ENCODE measurements around the gene NQO2. TPM values are rescaled to one million over a fixed set of nuclear protein-coding genes. Genes with fewer than 3 reads are reported as not detected.
A peak's percentile ranks its signal among the peaks of the same experiment; 100 is the strongest.
"Not testable (repeated sequence)": the region's sequence is repeated elsewhere in the genome, so short reads cannot be mapped to it uniquely, and the experiment has no call there.

Gene NQO2
- total and polyA plus RNA-seq, 2 of the 13 experiments (the other 11 are each of a cell fraction or from before 2014, with no cell fraction given), result 32.2 to 56.5 TPM

DNA sequence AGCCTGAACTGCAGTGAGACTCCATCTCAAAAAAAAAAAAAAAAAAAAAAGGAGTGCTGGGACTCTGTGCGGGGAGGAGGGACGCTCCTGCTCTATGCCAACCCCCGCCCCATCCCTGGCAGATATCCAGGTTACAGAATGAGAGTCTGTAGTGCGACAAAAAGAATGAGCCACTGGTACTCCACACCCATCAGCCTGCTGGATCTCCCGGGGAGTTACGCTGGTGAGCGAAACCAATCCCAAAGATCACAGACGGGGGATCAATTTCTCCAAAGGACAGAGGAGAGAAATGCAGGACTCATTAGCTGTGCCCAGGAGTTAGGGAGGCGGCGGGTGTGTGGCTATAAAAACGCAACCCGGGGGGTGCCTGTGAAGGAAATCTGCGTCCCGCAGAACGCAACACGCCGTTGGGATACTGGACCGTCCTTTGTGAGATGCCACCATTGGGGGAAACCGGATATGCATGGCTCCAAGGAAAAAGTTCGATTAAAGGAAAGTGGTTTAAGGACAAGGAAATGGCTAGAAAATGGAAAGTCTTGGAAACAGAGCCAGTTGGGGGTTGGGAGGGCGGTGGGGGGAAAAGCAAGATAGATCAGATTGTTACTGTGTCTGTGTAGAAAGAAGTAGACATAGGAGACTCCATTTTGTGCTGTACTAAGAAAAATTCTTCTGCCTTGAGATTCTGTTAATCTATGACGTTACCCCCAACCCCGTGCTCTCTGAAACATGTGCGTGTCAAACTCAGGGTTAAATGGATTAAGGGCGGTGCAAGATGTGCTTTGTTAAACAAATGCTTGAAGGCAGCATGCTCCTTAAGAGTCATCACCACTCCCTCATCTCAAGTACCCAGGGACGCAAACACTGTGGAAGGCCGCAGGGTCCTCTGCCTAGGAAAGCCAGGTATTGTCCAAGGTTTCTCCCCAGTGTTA lies 54.8 kb downstream of the NQO2 start:
- TSS peak; percentile 67 for BruUV-seq (replicated peaks)
- H3K36me3 ChIP-seq (replicated peaks in 1 of 2; ENCODE audit: control insufficient read depth in 1 of 2, insufficient read depth in 2 of 2, low read length in 2 of 2); ATAC-seq: not testable (repeated sequence)

DNA sequence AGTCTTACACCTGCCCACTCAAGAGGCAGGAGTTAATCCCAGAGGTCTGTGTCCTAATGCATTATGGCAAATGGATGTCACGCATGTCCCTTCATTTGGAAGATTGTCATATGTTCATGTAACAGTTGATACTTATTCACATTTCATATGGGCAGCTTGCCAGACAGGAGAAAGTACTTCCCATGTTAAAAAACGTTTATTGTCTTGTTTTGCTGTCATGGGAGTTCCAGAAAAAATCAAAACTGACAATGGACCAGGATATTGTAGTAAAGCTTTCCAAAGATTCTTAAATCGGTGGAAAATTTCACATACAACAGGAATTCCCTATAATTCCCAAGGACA lies 55.4 kb downstream of the NQO2 start:
- intact Hi-C loops (cut with micrococcal nuclease; ENCODE audit: unreplicated experiment), result loop anchor here (5.0 to 10.0 kb wide), 3 partner anchors 103 to 1460 kb away; no protein-coding TSS in a partner anchor
- H3K9ac ChIP-seq (ENCODE audit: insufficient read depth, low read depth, low read length); in situ Hi-C loops (cut with HindIII; ENCODE audit: extremely low pct_ligation_motif_present, low pct_unique_long_range_greater_than_20kb); FAIRE-seq; H4K20me1 ChIP-seq (ENCODE audit: insufficient read depth, low read length); POLR2A ChIA-PET; DNase-seq (ENCODE audit: low spot score); H3K9me3 ChIP-seq (ENCODE audit: low read length); BruUV-seq (replicated peaks); H3K36me3 ChIP-seq (replicated peaks in 1 of 2; ENCODE audit: control insufficient read depth in 1 of 2, insufficient read depth in 2 of 2, low read length in 2 of 2); H3K79me2 ChIP-seq (ENCODE audit: insufficient read depth, low read length); H2AFZ ChIP-seq (ENCODE audit: low read length); H3K27ac ChIP-seq (ENCODE audit: extremely low read length, insufficient read depth, low read length); ATAC-seq: not testable (repeated sequence)
- Histone ChIP-seq H3K4me3 (replicated peaks in 1 of 3; ENCODE audit: insufficient read depth in 1 of 3, low read depth in 2 of 3, low read length in 3 of 3) (peak overlapping the region in 1 of 3 experiments; percentile 54; a peak in 1 of 6 replicates), H3K4me1 (ENCODE audit: insufficient read depth, low read length) (peaks cover 46% of the 10 kb centered on the region), H3K4me2 (ENCODE audit: low read depth, low read length) (peak overlapping the region; percentile 88), H3K27me3 (ENCODE audit: control insufficient read depth in 1 of 2, insufficient read depth in 2 of 2, low read length in 2 of 2) (peaks cover 0 to 15% of the 10 kb centered on the region in 2 experiments; a peak in 1 of 5 replicates)
- CTCF ChIA-PET (ENCODE audit: low intra/inter-chr PET ratio, low total read pairs), result interaction anchor here (1.0 to 2.4 kb wide), 3 partner anchors 56 to 102 kb away, joined by 3 to 22 read pairs (median 8); no protein-coding TSS in a partner anchor
- 22% methylated on average over 3 of the region's 3 CpGs for WGBS (ENCODE audit: low lambda C conversion rate)

More for the DNA sequence above, 54.8 kb downstream of the NQO2 start:
- Histone ChIP-seq H3K4me2 (ENCODE audit: low read depth, low read length) (peak overlapping the region; percentile 88), H3K27me3 (ENCODE audit: control insufficient read depth in 1 of 2, insufficient read depth in 2 of 2, low read length in 2 of 2) (peaks cover 0 to 19% of the 10 kb centered on the region in 2 experiments; a peak in 2 of 5 replicates), H3K4me3 (replicated peaks in 1 of 3; ENCODE audit: insufficient read depth in 1 of 3, low read depth in 2 of 3, low read length in 3 of 3) (peak overlapping the region; percentile 57 to 80 (median 72); a peak in 4 of 6 replicates), H3K4me1 (ENCODE audit: insufficient read depth, low read length) (peaks cover 46% of the 10 kb centered on the region), H3K9ac (ENCODE audit: insufficient read depth, low read depth, low read length) (peak overlapping the region; percentile 13; the same call in 1 of the 2 replicates)
- in situ Hi-C loops (cut with HindIII; ENCODE audit: extremely low pct_ligation_motif_present, low pct_unique_long_range_greater_than_20kb) (loop anchor here (5.0 kb wide), 2 partner anchors 57 to 102 kb away; partner anchors contain the start of gene NQO2), intact Hi-C loops (cut with micrococcal nuclease; ENCODE audit: unreplicated experiment) (loop anchor here (5.0 to 10.0 kb wide), 3 partner anchors 102 to 1460 kb away; no protein-coding TSS in a partner anchor)
- not testable (repeated sequence) for FAIRE-seq; H3K9me3 ChIP-seq (ENCODE audit: low read length); H3K27ac ChIP-seq (ENCODE audit: extremely low read length, insufficient read depth, low read length); H4K20me1 ChIP-seq (ENCODE audit: insufficient read depth, low read length); DNase-seq (ENCODE audit: low spot score); H3K79me2 ChIP-seq (ENCODE audit: insufficient read depth, low read length); H2AFZ ChIP-seq (ENCODE audit: low read length)
- TF ChIP-seq ZNF350 (CRISPR knock-in tag; IDR thresholded peaks at IDR 0.05; ENCODE audit: borderline replicate concordance, low read depth) (0 out of 2 replicates have a peak, but pooled peaks have one; percentile 1), ZNF563 (CRISPR knock-in tag; IDR thresholded peaks at IDR 0.05) (0 out of 2 replicates have a peak, but pooled peaks have one; percentile 5), CHD4 (IDR thresholded peaks at IDR 0.05; ENCODE audit: borderline replicate concordance, low read length) (0 out of 2 replicates have a peak, but pooled peaks have one; percentile 71), EHMT2 (IDR thresholded peaks at IDR 0.05; ENCODE audit: borderline replicate concordance, low read depth, low read length) (peak; percentile 81; the same call in 1 of the 2 replicates), ZNF652 (CRISPR knock-in tag; IDR thresholded peaks at IDR 0.05; ENCODE audit: borderline replicate concordance, low read depth) (peak; percentile 43; the same call in 1 of the 2 replicates)
- TF ChIP-seq, protein P1, sequence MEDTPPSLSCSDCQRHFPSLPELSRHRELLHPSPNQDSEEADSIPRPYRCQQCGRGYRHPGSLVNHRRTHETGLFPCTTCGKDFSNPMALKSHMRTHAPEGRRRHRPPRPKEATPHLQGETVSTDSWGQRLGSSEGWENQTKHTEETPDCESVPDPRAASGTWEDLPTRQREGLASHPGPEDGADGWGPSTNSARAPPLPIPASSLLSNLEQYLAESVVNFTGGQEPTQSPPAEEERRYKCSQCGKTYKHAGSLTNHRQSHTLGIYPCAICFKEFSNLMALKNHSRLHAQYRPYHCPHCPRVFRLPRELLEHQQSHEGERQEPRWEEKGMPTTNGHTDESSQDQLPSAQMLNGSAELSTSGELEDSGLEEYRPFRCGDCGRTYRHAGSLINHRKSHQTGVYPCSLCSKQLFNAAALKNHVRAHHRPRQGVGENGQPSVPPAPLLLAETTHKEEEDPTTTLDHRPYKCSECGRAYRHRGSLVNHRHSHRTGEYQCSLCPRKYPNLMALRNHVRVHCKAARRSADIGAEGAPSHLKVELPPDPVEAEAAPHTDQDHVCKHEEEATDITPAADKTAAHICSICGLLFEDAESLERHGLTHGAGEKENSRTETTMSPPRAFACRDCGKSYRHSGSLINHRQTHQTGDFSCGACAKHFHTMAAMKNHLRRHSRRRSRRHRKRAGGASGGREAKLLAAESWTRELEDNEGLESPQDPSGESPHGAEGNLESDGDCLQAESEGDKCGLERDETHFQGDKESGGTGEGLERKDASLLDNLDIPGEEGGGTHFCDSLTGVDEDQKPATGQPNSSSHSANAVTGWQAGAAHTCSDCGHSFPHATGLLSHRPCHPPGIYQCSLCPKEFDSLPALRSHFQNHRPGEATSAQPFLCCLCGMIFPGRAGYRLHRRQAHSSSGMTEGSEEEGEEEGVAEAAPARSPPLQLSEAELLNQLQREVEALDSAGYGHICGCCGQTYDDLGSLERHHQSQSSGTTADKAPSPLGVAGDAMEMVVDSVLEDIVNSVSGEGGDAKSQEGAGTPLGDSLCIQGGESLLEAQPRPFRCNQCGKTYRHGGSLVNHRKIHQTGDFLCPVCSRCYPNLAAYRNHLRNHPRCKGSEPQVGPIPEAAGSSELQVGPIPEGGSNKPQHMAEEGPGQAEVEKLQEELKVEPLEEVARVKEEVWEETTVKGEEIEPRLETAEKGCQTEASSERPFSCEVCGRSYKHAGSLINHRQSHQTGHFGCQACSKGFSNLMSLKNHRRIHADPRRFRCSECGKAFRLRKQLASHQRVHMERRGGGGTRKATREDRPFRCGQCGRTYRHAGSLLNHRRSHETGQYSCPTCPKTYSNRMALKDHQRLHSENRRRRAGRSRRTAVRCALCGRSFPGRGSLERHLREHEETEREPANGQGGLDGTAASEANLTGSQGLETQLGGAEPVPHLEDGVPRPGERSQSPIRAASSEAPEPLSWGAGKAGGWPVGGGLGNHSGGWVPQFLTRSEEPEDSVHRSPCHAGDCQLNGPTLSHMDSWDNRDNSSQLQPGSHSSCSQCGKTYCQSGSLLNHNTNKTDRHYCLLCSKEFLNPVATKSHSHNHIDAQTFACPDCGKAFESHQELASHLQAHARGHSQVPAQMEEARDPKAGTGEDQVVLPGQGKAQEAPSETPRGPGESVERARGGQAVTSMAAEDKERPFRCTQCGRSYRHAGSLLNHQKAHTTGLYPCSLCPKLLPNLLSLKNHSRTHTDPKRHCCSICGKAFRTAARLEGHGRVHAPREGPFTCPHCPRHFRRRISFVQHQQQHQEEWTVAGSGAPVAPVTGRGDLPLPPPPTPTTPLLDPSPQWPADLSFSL (CRISPR knock-in tag; IDR thresholded peaks at IDR 0.05), result 0 out of 2 replicates have a peak, but pooled peaks have one; percentile 19
- CTCF ChIA-PET (ENCODE audit: low intra/inter-chr PET ratio, low total read pairs), result interaction anchor here (1.0 to 2.4 kb wide), 5 partner anchors 53 to 102 kb away, joined by 3 to 22 read pairs (median 8); no protein-coding TSS in a partner anchor
- POLR2A ChIA-PET, result interaction anchor here (1.0 to 3.3 kb wide), 17 partner anchors 9 to 967 kb away, joined by 3 to 122 read pairs (median 8); partner anchors contain the start of genes NQO2, RIPK1, SERPINB1 and SERPINB6
- WGBS (ENCODE audit: low lambda C conversion rate), result 71% methylated on average over 27 of the region's 27 CpGs
